Fibroblast of pulmonary artery (primary cell): ENCODE data around the gene GFM2.
"Not testable (repeated sequence)": the region's sequence is repeated elsewhere in the genome, so short reads cannot be mapped to it uniquely, and the experiment has no call there.

Experiments
- DNase-seq: peaks from one replicate; pipeline ENCODE4 v3.0.0-alpha.2; 2010; ENCODE audit warnings: low read depth
- H3K4me3 ChIP-seq: replicated peaks from 2 replicates; pipeline ENCODE4 v1.5.1; 2011; ENCODE audit warnings: low read depth, mild to moderate bottlenecking, control low read depth, low read length, moderate library complexity
- CTCF ChIP-seq: IDR thresholded peaks from 2 replicates; pipeline ENCODE4 v1.5.1; 2011; ENCODE audit warnings: mild to moderate bottlenecking, control low read depth, low read length, inconsistent platforms; ENCODE audit errors: missing control alignments

Gene GFM2

DNA sequence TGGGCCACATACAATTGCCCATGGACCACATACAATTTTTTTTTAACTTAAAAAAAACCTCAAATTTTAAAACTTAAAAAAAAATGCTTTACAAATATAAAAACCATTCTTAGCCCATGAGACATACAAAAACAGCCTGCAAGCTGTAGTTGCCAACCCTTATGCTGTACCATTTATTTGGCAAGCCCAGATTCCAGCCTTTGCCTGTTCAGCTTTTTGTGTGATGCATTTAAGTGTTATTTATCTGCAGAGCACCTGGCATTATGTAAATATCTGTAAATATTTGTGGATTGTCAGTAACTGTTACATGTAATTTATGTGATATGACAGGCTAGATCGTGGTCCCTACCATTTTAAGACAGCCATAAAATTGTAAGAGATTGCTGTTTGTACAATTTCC lies 49.3 kb downstream of the GFM2 start:
- no peak for TF ChIP-seq CTCF
- H3K4me3 ChIP-seq = no peak overlapping the region
- DNase-seq = no peak

DNA sequence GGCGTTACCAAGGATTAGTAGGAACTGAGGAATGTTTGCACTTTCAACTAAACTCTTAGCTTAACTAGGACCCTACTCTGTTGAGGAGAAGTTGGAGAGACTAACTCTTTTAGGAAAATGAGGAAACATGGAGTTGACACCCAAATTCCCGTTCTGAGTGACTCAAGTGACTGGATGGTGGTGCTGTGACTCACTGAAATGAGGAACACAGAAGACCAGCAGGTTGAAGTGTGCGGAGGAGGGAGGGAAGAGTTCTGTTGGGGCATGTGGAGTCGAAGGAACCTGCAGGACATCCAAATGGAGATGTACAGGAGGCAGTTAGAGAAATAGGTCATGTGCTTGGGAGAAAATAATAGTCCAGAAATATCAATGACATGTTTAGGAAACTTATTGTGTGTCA lies 73.7 kb downstream of the GFM2 start:
- no peak for DNase-seq
- no peak overlapping the region for H3K4me3 ChIP-seq
- TF ChIP-seq CTCF = no peak

- H3K4me3 ChIP-seq = peak overlapping the region; percentile 88
- no peak for DNase-seq
- no peak for TF ChIP-seq CTCF
These were observed 79.8 kb downstream of the GFM2 start for GRCh38 chr5:74686962-74687751.

- no peak for TF ChIP-seq CTCF
- DNase-seq = peak; percentile 47
These were observed 80.8 kb downstream of the GFM2 start for GRCh38 chr5:74685979-74686631.

DNA sequence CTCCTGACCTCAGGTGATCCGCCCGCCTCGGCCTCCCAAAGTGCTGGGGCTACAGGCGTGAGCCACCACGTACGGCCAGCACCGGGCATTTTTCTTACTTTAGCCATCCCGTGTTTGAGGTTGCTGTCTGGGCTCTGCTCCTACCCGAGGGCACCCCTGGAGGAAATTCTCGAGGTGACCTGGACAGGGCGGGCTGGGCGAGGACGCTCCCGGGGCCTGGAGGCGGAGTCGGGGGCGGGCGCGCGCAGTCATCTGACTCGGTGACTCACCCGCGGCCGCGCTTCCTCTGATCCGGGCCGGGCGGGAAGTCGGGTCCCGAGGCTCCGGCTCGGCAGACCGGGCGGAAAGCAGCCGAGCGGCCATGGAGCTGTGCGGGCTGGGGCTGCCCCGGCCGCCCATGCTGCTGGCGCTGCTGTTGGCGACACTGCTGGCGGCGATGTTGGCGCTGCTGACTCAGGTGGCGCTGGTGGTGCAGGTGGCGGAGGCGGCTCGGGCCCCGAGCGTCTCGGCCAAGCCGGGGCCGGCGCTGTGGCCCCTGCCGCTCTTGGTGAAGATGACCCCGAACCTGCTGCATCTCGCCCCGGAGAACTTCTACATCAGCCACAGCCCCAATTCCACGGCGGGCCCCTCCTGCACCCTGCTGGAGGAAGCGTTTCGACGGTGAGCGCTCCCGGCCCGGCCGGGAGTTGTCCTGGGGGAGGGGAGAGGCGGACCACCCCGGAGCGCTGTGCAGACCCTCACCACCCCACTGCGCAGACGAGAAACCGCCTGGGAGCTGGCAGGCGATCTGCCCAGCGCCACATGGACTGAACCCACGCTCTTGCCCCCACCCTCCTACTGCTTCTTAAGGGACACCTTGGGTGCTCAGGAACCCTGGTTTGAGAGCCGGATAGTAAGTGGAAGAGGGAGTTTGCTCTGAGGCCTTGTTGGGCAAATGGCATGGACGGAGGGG lies 81.7 kb downstream of the GFM2 start, which contains the start of gene HEXB:
Gene HEXB, plus strand, starts transcription at position 334 of the 952 bp plus-strand sequence. Its CDS starts 28 bp downstream, at position 362.
- peak within 1 kb of the TSS; percentile 88 for H3K4me3 ChIP-seq
- peak; percentile 80 for DNase-seq
- no peak for TF ChIP-seq CTCF

More at GRCh38 chr5:74685979-74686631, 80.8 kb downstream of the GFM2 start:
- peak overlapping the region; percentile 88 for H3K4me3 ChIP-seq

DNA sequence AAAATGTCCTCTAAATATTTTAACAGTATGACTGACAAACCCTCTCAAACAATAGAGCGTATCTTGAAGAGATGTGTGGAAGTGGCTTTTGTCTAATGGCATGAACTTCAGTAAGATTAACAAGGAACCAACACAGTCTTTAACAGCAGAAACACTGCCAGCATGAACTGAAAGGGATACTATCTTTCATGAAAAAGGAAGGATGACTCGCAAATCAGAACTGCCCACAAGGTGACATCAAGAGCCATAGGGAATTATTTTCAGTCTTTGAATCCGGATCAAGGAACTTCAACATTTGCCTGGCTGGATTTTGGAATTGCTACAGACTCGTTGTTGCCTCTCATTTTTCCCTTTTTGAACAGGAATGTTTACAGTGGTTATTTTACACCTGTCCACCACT lies 87.0 kb downstream of the GFM2 start:
- no peak overlapping the region for H3K4me3 ChIP-seq
- TF ChIP-seq CTCF = no peak
- peak; percentile 28 for DNase-seq

GRCh38 chr5:74679300-74679699 lies 87.6 kb downstream of the GFM2 start:
- not testable (repeated sequence) for DNase-seq, H3K4me3 ChIP-seq

DNA sequence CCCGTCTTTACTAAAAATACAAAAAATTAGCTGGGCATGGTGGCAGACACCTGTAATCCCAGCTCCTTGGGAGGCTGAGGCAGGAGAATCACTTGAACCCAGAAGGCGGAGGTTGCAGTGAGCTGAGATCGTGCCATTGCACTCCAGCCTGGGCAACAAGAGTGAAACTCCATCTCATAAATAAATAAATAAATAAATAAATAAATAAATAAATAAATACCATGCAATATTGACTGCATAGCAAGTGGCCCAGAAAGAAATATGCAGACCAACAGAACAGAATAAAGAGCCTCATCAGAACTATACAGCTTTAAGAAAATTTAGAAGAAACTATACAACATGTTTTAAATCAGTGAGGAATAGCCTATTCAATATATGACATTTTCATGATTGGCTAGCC lies 88.8 kb downstream of the GFM2 start:
- DNase-seq, H3K4me3 ChIP-seq: not testable (repeated sequence)

DNA sequence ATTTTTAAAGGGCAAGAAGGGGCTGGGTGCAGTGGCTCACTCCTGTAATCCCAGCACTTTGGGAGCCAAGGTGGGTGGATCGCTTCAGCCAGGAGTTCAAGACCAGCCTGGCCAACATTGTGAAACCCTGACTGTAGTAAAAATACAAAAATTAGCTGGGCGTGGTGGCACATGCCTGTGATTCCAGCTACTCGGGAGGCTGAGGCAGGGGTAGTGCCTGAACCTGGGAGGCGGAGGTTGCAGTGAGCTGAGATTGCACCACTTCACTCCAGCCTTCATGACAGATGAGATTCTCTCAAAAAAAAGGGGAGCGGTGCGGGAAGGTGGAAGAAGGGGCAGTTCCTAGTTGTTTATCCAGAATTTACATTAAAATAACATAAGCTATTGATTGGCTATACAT lies 90.5 kb downstream of the GFM2 start:
- not testable (repeated sequence) for DNase-seq, H3K4me3 ChIP-seq
